HepG2 (cell line): ENCODE measurements around the gene NUDT3. TPM values are rescaled to one million over a fixed set of nuclear protein-coding genes. Genes with fewer than 3 reads are reported as not detected.
A peak's percentile ranks its signal among the peaks of the same experiment; 100 is the strongest.

Source experiments
- ADNP ChIP-seq: sonication (generic); formaldehyde crosslinking; IDR thresholded peaks from 2 replicates; pipeline ENCODE4 v1.4.0; 2020; ENCODE audit warnings: missing genetic modification reagents
- BORCS8-MEF2B ChIP-seq: sonication (generic); formaldehyde crosslinking; IDR thresholded peaks from 2 replicates; pipeline ENCODE4 v1.8.0; 2022; ENCODE audit warnings: mild to moderate bottlenecking, missing genetic modification reagents
- CBX5 ChIP-seq: sonication (generic); formaldehyde crosslinking; IDR thresholded peaks from 2 replicates; pipeline ENCODE4 v1.4.0; 2020; ENCODE audit warnings: missing genetic modification reagents, borderline replicate concordance
- HMG20B ChIP-seq: conservative IDR thresholded peaks from 2 replicates; pipeline ENCODE4 v1.6.1; 2016; ENCODE audit warnings: missing genetic modification reagents, missing compliant biosample characterization
- HOXA3 ChIP-seq: sonication (generic); formaldehyde crosslinking; IDR thresholded peaks from 2 replicates; pipeline ENCODE4 v1.5.0; 2020; ENCODE audit warnings: missing genetic modification reagents
- MAZ ChIP-seq, 2 experiments: sonication (generic) in 1 of 2; formaldehyde crosslinking in 1 of 2; IDR thresholded peaks; 2 replicates each; pipeline versions ENCODE4 v1.5.0 to v1.6.1; 2012 to 2020; ENCODE audit warnings: low read depth in 2 of 2, mild to moderate bottlenecking in 2 of 2, borderline replicate concordance in 1 of 2, improper control_type of control experiment in 1 of 2, low read length in 1 of 2, missing genetic modification reagents in 1 of 2, moderate library complexity in 1 of 2
- MTA1 ChIP-seq: sonication (generic); formaldehyde crosslinking; IDR thresholded peaks from 2 replicates; pipeline ENCODE4 v1.4.0; 2020; ENCODE audit warnings: missing genetic modification reagents, mild to moderate bottlenecking, borderline replicate concordance
- NRL ChIP-seq: sonication (generic); formaldehyde crosslinking; IDR thresholded peaks from 2 replicates; pipeline ENCODE4 v1.5.0; 2020; ENCODE audit warnings: missing genetic modification reagents, mild to moderate bottlenecking, moderate library complexity, borderline replicate concordance
- PAX8 ChIP-seq: sonication (generic); formaldehyde crosslinking; IDR thresholded peaks from 2 replicates; pipeline ENCODE4 v1.8.0; 2022; ENCODE audit warnings: mild to moderate bottlenecking, missing genetic modification reagents, borderline replicate concordance
- PCBP2 ChIP-seq: fragments of 200-400 bp; formaldehyde crosslinking; optimal IDR thresholded peaks from 2 replicates; pipeline ENCODE3; 2018; ENCODE audit warnings: low read length, low read depth; ENCODE audit not compliant: poor library complexity, severe bottlenecking
- PHF8 ChIP-seq: sonication (generic); formaldehyde crosslinking; IDR thresholded peaks from 2 replicates; pipeline ENCODE4 v1.5.0; 2020; ENCODE audit warnings: missing genetic modification reagents
- PITX1 ChIP-seq: sonication (generic); formaldehyde crosslinking; IDR thresholded peaks from 2 replicates; pipeline ENCODE4 v1.5.1; 2020; ENCODE audit warnings: mild to moderate bottlenecking, missing genetic modification reagents
- PRPF4 ChIP-seq: fragments of 200-400 bp; formaldehyde crosslinking; IDR thresholded peaks from 2 replicates; pipeline ENCODE4 v1.6.1; 2016; ENCODE audit warnings: low read length, low read depth; ENCODE audit not compliant: poor library complexity, severe bottlenecking
- RBM22 ChIP-seq: fragments of 200-400 bp; formaldehyde crosslinking; optimal IDR thresholded peaks from 2 replicates; pipeline ENCODE3; 2017; ENCODE audit warnings: mild to moderate bottlenecking, low read length, moderate library complexity
- SALL1 ChIP-seq: sonication (generic); formaldehyde crosslinking; IDR thresholded peaks from 2 replicates; pipeline ENCODE4 v1.8.0; 2022; ENCODE audit warnings: mild to moderate bottlenecking, missing genetic modification reagents
- SMARCC2 ChIP-seq: fragments of 450-650 bp; IDR thresholded peaks from 2 replicates; pipeline ENCODE4 v1.6.1; 2017; ENCODE audit warnings: antibody characterized with exemption, mild to moderate bottlenecking
- TEAD3 ChIP-seq: optimal IDR thresholded peaks from 2 replicates; pipeline ENCODE3; 2016; ENCODE audit warnings: borderline replicate concordance
- XRCC5 ChIP-seq: fragments of 200-400 bp; formaldehyde crosslinking; optimal IDR thresholded peaks from 2 replicates; pipeline ENCODE3; 2017; ENCODE audit warnings: mild to moderate bottlenecking, low read length
- ZNF20 ChIP-seq: sonication (generic); formaldehyde crosslinking; IDR thresholded peaks from 2 replicates; pipeline ENCODE4 v1.4.0; 2020; ENCODE audit warnings: mild to moderate bottlenecking, moderate library complexity, missing genetic modification reagents
- ZNF205 ChIP-seq: IDR thresholded peaks from 2 replicates; pipeline ENCODE4 v1.6.1; 2018; ENCODE audit warnings: missing biosample characterization, missing genetic modification reagents
- ZNF230 ChIP-seq: sonication (generic); formaldehyde crosslinking; IDR thresholded peaks from 2 replicates; pipeline ENCODE4 v1.4.0; 2020; ENCODE audit warnings: mild to moderate bottlenecking, missing genetic modification reagents
- ZNF296 ChIP-seq: sonication (generic); formaldehyde crosslinking; conservative IDR thresholded peaks from 2 replicates; pipeline ENCODE4 v1.5.0; 2020; ENCODE audit warnings: mild to moderate bottlenecking, missing genetic modification reagents
- ZNF335 ChIP-seq: sonication (generic); formaldehyde crosslinking; IDR thresholded peaks from 2 replicates; pipeline ENCODE4 v1.4.0; 2020; ENCODE audit warnings: missing genetic modification reagents
- ZNF33B ChIP-seq: sonication (generic); formaldehyde crosslinking; IDR thresholded peaks from 2 replicates; pipeline ENCODE4 v1.5.1; 2020; ENCODE audit warnings: mild to moderate bottlenecking, missing genetic modification reagents
- polyA plus RNA-seq, 8 experiments: library from polyadenylated mRNA; depleted of rRNA in 3 of 8; stranded (reverse) in 7 of 8; unstranded in 1 of 8; fragments of >200 nt; fragmentation: Illumina TruSeq in 4 of 8; extraction: Trizol in 4 of 8; gene quantifications; 2 replicates each; pipeline versions ENCODE4 v1.2.1 to v1.2.3, GENCODE V29; 2011 to 2016; ENCODE audit warnings: low read depth in 4 of 8, missing spikeins in 1 of 8, mixed read lengths in 1 of 8; ENCODE audit not compliant: insufficient read depth in 1 of 8
- total RNA-seq, 5 experiments: library from RNA; depleted of rRNA; stranded (reverse); fragments of >200 nt; fragmentation: Illumina TruSeq; extraction: Trizol; gene quantifications; 2 replicates each; pipeline ENCODE4 v1.2.3, GENCODE V29; 2016; ENCODE audit warnings: low read depth in 1 of 5
- TF ChIP-seq, protein P1 (sequence below): sonication (generic); formaldehyde crosslinking; IDR thresholded peaks from 2 replicates; pipeline ENCODE4 v1.4.0; 2020; ENCODE audit warnings: missing genetic modification reagents
- TF ChIP-seq, protein P2 (sequence below): sonication (generic); formaldehyde crosslinking; conservative IDR thresholded peaks from 2 replicates; pipeline ENCODE4 v1.4.0; 2020; ENCODE audit warnings: missing genetic modification reagents
- TF ChIP-seq, protein P3 (sequence below): IDR thresholded peaks from 2 replicates; pipeline ENCODE4 v1.6.1; 2016

NUDT3 gene
- total and polyA plus RNA-seq, 2 of the 13 experiments (the other 11 are each of a cell fraction or from before 2014, with no cell fraction given): 20.2 to 20.6 TPM

DNA sequence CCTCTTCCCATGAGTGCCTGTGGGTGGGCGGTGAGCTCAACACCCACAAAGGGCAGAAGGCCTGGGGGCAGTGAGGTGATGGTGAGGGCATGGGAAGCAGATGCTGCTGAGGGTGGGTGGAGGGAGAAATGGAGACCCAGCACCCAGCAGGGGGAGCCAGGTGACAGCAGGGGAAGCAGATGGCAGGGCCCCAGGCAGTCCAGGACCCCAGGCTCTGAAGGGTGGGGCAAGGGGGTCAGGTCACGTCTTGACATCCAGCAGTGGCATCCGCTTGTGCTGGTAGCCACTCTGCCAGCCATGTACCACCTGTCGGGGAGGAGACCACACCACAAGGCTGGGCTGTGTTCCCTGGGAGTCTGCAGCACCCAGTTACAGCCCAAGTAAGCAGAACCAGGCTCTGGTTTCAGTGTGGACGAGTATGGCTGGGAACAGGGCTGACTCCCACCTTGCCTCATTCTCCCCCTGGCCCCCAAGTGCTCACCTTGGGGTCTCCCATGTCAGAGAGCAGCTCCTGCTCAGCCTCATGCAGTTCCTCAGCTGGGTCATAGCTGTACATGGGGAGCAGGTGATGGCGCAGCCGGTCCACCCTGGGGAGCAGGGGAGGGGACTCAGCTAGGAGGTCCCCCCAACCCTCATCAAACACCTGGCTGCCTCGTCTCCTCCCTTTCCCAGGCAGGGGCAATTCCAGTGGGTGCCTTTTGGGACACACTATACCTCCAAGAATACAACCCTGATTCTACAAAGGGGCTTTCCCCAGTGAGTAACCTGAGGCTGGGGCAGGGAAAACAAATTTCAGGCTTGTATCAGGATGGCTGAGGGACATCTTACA, 145.7 kb downstream of the NUDT3 start (continued):
- TF ChIP-seq, protein P1, sequence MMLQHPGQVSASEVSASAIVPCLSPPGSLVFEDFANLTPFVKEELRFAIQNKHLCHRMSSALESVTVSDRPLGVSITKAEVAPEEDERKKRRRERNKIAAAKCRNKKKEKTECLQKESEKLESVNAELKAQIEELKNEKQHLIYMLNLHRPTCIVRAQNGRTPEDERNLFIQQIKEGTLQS (CRISPR knock-in tag): peak; percentile 41; the same call in 1 of the 2 replicates
- TF ChIP-seq SMARCC2 (no peak), ZNF230 (CRISPR knock-in tag) (no peak), PITX1 (CRISPR knock-in tag) (peak; percentile 38; the same call in 1 of the 2 replicates), HMG20B (CRISPR knock-in tag) (0 out of 2 replicates have a peak, but pooled peaks have one; percentile 39), CBX5 (CRISPR knock-in tag) (no peak; the same call in 1 of the 2 replicates), PHF8 (CRISPR knock-in tag) (no peak), ZNF335 (CRISPR knock-in tag) (no peak), RBM22 (peak; percentile 92), TEAD3 (CRISPR knock-in tag) (peak; percentile 19), PAX8 (CRISPR knock-in tag) (no peak), MAZ (IDR thresholded peaks at IDR 0.05; ENCODE audit: borderline replicate concordance, low read depth, low read length) (no peak), MAZ (CRISPR knock-in tag; IDR thresholded peaks at IDR 0.05; ENCODE audit: low read depth) (0 out of 2 replicates have a peak, but pooled peaks have one; percentile 31), BORCS8-MEF2B (peak; percentile 50; the same call in 1 of the 2 replicates), ZNF33B (CRISPR knock-in tag) (no peak), SALL1 (peak; percentile 57; the same call in 1 of the 2 replicates), XRCC5 (peak; percentile 86), ZNF20 (no peak), PCBP2 (no peak), NRL (CRISPR knock-in tag) (peak; percentile 66; the same call in 1 of the 2 replicates), ZNF296 (CRISPR knock-in tag) (no peak), ADNP (CRISPR knock-in tag) (no peak), HOXA3 (peak; percentile 43; the same call in 1 of the 2 replicates), ZNF205 (0 out of 2 replicates have a peak, but pooled peaks have one; percentile 22), PRPF4 (no peak), MTA1 (CRISPR knock-in tag) (0 out of 2 replicates have a peak, but pooled peaks have one; percentile 39)
- TF ChIP-seq, protein P2, sequence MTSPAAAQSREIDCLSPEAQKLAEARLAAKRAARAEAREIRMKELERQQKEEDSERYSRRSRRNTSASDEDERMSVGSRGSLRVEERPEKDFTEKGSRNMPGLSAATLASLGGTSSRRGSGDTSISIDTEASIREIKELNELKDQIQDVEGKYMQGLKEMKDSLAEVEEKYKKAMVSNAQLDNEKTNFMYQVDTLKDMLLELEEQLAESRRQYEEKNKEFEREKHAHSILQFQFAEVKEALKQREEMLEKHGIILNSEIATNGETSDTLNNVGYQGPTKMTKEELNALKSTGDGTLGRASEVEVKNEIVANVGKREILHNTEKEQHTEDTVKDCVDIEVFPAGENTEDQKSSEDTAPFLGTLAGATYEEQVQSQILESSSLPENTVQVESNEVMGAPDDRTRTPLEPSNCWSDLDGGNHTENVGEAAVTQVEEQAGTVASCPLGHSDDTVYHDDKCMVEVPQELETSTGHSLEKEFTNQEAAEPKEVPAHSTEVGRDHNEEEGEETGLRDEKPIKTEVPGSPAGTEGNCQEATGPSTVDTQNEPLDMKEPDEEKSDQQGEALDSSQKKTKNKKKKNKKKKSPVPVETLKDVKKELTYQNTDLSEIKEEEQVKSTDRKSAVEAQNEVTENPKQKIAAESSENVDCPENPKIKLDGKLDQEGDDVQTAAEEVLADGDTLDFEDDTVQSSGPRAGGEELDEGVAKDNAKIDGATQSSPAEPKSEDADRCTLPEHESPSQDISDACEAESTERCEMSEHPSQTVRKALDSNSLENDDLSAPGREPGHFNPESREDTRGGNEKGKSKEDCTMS (CRISPR knock-in tag): no peak
- TF ChIP-seq, protein P3, sequence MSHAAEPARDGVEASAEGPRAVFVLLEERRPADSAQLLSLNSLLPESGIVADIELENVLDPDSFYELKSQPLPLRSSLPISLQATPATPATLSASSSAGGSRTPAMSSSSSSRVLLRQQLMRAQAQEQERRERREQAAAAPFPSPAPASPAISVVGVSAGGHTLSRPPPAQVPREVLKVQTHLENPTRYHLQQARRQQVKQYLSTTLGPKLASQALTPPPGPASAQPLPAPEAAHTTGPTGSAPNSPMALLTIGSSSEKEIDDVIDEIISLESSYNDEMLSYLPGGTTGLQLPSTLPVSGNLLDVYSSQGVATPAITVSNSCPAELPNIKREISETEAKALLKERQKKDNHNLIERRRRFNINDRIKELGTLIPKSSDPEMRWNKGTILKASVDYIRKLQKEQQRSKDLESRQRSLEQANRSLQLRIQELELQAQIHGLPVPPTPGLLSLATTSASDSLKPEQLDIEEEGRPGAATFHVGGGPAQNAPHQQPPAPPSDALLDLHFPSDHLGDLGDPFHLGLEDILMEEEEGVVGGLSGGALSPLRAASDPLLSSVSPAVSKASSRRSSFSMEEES (CRISPR knock-in tag): no peak
